HG03108 (cell line): ENCODE results near the gene SLC1A2.

Experiments
- ATAC-seq: cut with Tn5 transposase; IDR thresholded peaks from one replicate; pipeline ENCODE4 v1.9.1; 2021; ENCODE audit warnings: moderate library complexity; ENCODE audit not compliant: unreplicated experiment

Gene SLC1A2

DNA sequence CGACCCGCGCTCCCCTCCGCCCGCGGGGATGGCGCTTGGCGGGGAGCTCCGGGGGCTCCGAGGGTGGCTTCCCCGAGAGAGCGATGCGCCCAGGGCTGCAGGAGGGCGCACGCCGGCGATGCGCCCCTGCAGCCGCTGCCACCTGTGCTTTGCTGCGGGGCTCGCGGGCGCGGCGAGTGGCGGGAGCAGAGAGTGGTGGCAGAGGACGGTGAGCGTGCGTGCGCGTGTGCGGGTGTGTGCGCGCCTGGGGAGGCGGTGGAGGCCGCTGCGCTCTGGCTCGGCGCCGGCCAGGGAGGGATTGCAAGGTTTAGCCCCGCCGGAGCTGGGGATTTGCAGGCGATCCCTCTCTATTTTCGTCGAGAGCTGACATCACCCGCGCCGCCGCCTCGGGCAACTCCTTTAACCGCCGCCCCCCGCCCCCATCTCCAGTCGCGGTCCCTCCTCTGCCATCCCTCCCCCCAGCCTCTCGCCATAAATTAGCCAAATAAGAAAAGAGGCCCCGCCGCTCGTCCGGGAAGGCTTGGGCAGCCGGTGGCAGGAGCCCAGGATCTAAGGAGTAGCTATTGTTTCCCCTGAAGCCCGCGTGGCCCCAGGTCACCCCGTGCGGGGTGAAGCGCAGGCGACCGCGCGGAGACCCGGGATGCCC lies at the start of gene SLC1A2:
Gene SLC1A2 (minus strand): TSS at position 375 of the 646 bp plus-strand sequence. CDS start 592 bp downstream, outside the sequence.
- ATAC-seq = no peak

DNA sequence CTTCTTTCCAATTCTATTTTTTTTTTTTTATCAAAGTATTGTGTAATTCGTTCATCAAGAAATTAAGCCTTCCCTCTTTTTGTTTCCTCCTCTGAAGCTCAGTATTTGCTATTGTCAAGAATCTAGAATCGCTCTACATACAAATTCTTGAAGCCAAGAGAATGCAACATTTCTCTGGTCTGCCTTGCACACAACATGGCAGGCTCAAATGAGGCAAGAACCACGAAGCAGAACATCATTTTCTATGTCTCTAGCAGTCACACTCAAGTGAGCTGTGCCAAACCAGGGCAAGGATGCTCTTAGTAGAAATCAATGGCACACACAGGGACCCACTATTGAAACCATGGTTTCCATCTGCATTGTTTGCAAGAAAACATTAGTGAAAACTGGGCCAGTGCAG lies 46.7 kb upstream of the SLC1A2 start:
- ATAC-seq = no peak

DNA sequence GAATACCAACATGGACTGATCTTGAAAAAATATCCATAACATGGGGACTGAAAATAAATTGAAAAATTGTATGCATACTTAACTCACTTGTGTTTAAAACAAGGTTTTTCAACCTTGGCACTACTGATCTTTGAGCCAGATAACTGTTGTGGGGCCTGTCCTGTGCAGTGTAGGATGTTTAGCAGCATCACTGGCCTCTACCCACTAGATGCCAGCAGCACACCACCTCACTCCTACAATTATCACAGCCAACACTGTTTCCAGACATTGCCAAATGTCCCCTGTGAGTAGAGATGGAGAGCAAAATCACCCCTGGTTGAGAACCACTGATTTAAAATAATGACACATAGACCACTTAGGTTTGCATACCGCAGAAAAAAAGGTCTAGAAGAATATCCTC lies 45.0 kb upstream of the SLC1A2 start:
- no peak for ATAC-seq

DNA sequence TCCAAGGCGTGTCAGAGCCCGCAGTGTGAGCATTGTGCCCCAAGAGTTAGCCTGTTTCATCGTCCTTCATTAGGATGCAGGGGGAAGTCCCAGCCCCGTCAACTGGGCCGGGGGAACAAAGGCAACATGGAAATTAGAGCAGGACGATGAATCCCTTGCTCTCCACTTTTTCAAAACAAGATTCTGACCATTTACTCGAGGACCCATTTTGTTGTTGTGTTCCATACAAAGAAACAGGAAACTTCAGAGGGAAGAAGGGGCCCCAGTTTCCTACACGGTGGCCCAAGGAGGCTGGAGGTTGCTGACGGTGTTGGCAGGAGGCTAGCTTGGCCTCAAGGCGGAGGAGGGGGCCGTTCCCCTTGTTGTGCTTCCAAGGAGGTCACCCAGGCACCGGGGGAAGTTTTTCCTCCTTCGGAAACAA lies 44.0 kb upstream of the SLC1A2 start:
- no peak for ATAC-seq

DNA sequence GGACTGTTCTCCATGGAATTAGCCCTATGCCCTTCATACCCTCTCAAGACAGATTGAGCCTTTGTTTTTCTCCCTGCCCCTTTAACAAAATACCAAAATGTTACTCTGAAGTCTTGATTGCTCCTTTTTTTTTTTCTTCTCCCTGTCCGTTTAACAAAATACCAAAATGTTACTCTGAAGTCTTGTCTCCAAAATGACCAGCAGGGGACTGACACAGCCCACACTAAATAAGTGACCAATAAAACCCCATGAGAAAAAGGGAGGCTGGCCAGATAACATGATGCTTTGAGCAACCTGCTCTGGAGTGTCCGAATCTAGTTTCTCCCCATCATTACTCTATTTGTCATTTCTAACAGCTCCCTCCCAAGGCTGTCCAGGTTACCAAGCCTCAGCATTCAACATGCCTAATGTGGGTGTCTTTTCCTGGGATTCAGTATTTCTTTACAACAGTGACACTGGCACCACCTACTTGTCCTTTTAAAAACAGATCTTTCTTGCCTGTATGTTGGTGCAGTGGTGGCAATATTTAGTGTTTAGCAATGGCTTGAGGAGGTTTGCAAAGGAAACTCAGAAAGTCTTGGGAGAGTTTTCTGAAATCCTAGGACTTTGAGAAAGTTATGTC lies 42.7 kb upstream of the SLC1A2 start:
- ATAC-seq = no peak

DNA sequence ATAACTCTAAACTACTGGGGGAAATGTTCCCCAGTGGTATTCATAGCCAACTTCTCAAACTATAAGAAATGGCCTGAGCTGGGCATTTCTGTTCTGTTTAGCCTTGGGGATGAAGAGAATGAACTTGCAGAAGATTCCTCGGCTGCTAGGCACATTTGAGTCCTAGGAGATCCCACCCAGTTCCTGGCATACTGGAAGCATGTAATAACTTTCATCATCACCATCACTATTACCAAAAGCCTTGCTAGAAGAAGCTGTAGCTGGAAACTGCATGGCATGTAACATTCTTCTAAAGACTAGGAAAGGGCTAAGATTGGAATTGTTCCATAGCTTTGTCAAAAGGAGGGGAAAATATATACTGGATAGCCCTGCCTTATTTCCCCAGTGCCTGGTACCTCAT lies 40.1 kb upstream of the SLC1A2 start:
- ATAC-seq = no peak

DNA sequence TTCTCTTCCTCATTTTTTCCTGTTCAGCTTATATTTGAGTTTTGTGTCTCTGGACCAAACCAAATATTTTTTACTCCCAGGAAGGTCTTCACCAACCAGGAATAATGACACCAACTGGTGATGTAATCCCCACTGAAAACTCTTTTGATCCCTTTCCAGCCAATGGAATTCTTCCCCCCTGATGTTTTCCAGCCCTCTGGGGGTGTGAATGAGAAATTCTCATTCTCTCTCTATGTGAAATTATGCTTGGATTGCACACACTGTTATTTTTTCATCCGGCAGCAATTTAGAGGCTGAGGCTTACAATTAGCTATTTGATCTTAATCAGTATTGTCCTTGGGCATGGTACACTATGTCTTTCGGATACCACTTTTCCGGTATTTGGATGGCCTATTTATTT lies 39.5 kb upstream of the SLC1A2 start:
- no peak for ATAC-seq

DNA sequence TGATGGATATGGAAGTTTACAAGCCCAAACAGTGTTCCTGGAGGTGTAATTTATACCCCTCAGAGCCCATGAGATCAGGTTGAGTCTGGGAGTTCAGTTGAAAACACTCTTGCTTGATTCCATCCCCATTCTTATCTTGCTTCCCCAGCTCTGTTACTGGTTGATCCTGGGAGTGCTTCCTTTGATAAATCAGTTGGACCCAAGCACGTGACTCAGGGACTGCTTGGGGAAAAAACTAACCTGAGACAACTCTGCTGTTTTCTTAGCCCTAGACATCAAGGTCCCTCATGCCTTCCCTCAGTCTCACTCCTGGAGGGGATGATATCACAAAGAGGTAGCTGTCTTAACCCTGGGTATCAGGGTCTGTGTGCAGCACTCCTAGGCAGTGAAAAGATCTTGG lies 35.0 kb upstream of the SLC1A2 start:
- no peak for ATAC-seq

DNA sequence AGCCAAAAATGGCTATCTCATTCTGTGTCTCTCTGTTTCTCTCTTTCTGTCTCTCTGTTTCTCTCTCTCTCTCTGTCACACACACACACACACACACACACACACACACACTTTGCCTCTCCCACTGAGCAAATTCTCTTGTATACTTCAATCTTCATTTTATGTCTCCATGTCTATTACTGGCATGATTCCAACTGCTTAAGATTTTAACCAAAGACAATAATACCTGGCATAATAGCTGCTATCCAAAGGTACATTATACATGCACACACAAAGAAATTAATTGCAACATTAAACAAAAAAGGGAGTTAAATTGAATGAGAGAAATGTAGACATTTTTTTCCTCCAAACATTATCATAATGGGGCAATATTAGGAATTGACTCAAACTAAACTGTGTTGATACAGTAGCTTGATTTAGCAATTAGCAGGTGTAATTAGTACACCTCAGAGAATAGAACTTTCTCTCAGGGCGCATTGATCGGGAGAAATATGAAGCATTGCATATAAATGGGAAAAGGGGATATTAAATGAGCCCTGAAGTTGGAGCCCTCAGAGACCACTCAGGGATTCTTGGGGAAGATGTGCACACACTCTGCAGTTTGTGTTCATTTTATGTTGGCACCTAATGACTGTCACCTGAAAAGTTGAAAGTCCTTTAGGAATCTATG lies 17.4 kb upstream of the SLC1A2 start:
- ATAC-seq = no peak

DNA sequence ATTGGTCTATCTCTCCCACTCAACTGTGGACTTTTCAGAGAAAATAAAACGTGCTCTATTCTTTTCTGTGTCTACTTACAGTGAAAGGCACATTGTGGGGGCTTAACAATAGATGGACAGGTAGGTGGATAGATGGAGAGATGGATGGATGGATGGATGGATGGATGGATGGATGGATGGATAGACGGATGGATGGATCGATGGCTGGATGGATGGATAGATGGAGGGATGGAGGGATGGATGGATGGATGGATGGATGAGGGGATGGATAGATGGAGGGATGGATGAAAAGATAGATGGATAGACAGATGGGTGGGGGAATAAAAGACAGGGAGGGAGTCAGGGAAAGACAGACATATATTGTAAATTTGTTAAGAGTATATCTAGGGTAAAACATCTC lies 14.2 kb upstream of the SLC1A2 start:
- no peak for ATAC-seq

DNA sequence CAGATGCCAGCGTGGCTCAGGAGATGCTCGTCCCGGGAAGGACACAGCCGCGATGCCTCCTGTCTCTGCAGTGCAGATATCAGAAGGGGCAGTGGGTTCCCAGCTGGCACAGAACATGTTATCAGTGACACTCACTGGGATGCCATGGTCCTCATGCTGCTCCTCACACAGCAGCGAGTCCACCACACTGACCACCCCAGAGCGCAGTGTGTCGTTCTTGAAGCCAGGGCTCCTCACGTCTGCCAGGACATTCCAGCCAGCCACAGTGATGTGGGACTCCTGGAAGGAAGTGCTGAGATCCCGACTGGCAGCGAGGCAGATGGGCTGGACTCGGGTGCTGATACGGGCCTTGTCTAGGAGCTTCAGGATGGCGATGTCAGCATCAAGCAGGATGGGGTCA lies 13.1 kb upstream of the SLC1A2 start:
- ATAC-seq = no peak

DNA sequence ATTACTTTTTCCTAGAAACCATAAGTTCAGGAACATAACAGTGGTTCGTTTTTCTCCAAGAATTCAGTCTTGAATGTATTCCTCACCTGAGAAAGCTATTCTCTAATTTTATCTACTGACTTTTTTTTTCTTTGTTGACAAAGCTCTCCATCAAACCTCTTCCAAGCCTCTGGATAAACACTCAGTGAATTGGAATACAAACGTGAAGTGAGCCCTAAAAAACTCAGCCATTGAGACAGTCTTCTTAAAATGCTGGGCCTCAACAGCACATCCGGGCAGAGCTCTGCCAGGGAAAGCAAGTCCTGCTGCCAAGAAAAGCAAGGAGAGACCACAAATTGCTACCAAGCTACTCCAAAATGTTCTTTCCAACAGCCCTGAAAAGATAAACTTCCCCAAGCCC lies 7.7 kb upstream of the SLC1A2 start:
- ATAC-seq = no peak

DNA sequence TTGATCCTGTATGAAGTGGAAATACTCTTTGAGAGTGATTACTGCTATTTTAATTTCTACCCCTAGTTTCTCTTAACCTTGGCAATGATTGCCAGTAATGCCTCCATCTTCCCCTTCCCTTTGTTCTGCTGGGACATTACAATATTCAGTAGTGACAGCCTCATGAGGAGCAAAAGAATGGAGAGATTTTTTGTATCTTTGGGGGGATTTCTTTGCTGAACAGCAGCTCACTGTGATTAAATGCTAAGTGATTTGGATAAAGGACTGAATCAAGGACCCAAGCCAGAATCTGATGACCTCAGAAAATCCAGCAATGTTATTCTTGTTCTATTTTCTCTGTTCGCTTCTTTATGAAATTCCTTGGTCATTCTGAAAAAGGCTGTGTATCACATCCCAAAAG lies 7.0 kb upstream of the SLC1A2 start:
- ATAC-seq = no peak

DNA sequence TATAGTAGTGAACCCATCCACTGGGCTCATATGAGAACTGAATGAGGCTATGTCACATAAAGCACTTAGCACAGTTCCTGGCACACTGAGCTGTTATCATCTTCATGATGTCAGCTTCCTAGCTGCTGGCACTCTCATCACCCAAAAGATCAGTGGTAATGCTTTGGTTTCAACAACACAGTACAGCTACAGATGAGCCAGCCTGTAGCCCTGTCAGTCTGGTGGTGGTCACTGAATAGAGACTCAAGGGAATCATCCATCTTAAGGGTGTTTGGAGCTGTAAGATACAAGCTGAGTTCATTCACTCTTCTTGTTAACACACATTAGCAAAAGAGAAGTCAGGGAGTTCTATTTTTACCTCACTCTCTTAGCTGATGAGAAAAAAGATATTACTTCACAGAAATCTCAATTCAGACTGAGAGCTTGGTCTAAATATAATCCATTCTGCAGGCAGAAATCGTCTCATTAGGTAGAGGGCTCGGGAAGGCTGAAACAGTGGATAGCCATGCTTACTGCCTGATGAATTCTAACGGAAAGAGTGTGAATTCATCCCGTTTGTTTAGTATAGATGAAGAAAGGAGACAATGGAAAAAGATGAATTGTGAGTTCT lies 6.3 kb upstream of the SLC1A2 start:
- ATAC-seq = no peak

DNA sequence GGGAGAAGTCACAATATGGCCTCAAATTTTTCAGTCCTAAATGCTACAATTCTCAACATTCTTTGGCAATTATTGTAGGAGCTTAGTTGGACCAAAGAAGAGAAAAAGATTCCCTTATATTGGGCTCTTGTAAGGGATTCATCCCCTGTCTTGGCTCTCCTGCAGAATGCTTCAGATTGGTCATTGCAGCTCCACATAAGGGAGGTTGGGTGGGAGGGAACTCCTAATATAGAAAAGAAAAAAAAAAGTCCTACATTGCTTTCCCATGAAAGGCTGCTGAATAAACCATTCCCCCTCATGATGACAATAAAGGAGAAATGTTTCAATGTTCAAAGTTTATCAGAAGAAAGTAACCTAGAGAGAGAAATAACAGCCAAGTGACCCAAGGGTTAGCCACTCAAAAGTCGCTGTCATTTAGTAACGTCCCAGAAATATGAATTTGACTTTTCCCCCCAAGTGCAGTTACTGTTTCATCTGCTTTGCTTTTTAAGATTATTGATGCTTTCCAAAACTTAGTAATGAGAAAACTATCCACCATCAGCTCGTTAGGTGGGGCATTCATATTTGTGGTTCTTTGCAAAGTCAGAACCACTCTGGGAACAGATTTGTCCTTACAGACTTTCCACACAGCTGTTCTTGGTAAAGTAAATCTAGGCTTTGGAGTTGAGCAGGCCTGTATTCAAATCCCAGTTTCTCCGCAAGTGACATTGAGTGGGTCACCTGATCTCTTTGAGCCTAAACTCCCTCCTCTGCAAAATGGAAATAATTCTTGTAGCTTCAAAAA lies 5.0 kb upstream of the SLC1A2 start:
- no peak for ATAC-seq

DNA sequence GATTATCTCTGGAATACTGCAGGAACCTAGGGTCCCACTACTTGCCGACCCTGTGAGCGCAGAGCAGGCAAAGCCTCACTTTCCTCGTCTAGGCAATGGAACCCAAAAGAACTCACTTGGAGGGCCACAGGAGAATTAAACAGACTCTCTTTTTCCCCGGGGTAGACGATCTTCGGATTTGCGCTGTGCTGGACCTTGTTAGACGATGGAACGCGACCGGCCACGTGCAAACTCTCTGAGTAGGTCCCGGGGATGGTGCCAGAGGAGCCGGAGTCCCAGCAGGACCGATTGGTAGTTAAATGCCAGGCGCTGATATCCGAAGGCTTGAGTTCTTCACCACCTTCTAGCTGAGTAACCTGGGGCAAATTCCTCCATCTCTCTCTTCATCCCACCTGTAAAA lies 1.0 kb upstream of the SLC1A2 start:
- ATAC-seq = no peak

DNA sequence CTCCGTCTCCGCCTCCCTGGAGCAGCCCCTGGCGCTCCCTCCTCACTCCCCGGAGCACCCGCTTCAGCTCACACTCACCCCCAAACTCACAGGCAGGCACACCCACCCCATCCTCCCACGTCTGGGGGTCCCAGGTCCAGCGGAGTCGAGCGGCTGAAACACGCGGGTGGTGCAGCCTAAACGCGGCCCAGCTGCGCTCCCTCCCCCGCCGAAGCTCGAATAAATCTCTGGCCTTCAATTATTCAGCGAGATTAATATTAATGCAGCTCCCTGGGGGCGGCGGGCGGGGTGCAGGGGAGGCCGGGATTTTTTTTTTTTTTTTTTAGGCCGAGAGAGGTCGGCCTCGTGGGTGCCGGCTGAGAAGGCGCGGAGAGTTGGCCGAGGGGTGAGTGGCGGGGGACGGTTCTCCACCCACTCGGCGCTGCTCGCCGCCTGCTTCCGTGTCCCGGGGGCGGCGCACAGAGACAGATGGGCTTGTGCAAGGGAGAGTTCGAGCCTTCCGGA lies 524 bp upstream of the SLC1A2 start:
- no peak for ATAC-seq

DNA sequence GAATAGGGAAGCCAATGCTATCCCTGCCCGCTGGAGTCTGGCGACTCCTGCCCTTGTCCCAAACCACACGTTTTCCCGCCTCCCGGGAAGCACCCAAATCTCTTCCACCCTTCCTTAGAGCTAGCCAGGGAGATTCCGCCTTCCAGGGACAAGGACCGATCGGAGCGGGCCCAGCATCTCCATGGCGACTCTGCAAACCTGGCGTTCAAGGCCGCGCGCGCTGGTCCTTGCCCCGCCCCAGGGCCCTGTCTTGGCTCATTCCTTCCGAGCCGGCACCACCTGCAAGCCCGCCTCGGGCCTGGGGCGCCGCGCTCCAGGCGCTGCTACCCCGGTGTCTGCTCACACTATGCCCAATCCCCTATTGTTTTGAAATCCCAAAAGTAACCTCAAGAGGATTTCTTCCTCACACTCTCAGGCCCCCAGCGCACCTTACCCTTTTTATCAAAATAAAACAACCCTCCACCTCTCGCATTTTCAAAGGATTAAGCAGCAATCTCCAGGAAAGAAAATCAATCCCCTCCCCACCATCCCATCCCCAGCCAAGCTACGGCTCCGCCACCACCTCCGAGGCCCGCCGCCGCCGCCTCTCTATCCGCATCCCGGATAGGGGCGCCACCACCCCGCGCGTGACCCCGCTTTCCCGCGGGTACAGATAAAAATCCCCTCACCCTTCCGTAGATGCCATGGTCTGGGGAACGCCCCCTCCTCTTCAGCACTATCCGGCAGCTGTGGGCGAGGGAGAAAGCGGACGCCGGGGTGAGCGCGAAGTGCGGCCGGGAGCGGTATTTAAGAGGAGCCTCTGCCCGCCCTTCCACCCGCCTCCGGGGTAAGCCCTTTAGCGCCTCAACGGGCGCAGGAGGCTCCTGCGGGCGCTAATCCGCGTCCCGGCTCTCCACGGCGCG lies 825 bp downstream of the SLC1A2 start:
- no peak for ATAC-seq

DNA sequence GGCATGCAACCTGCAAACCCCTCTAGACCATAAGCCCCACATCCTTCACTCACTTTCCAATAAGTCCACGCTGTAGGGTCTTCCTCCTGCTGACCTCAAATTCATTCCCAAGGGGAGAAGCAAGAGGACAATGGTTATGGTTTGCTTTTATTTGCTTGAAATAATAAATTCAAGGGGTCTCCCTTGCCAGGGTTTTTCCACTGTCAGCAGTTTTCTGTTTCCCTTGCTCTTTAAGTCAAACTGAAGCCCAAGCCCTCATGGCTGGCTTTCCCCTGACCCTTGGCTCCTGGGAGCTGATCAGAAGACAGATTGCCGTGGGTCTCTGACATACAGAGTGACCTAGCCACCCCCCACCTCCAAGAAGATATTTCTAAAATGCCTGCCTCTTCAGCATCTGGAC lies 3.9 kb downstream of the SLC1A2 start:
- ATAC-seq = no peak

DNA sequence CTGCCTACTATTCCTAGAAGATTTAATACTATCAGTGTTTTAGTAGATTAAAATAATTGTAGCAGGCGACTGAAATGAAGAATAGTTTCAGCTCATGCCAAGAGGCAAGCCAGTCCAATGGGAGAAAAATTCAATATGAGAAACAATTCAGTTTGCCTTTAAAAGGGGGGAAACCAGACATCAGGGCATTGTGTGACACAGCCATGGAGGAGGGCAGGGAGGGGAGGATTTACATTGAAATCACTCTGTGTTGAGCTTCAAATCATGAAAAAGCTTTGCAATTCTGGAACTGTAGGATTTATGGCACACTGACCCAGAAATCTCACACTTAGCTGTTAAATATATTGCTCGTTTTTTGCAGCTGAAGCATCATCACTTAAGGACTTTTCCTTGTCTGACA lies 4.6 kb downstream of the SLC1A2 start:
- ATAC-seq = no peak
